ENCODE measurements around the gene DYNC1LI2.

DNA sequence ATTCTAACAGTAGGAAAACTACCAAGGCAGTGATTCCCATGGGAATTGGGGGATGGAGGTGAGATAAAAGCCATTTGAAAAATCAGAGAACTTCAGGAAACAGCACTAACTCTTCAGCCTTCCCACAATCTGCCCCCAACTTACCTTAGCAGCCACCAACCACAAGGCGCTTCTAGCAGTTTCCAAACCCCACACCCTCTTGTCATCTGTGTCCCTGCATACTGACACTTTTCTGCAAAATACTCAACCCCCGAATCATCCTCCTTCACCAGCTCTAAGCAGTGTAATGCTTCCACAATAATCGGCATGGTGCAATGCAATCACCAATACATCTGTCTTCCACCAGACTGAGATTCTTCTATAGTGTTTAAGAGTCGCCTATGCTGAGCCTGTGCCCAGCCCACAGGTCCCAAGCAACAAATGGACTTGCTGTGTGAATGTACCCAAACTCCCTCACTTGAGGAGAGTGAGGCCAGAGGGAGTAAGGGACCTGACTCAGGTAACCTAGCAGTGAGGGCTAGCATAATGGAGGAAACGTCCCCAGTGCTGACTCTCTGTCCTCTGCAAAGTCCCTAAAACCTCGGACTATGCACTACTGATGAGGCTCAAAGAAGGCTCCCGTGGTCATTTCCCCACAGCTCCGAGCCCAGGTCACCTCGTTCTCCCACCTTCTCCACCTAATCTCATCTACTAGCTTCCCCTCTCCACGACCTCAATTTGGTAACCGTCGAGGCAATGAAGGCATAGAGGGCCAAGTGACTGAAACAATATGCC is 943 bp downstream of the DYNC1LI2 start:
- TF ChIP-seq, protein P1, sequence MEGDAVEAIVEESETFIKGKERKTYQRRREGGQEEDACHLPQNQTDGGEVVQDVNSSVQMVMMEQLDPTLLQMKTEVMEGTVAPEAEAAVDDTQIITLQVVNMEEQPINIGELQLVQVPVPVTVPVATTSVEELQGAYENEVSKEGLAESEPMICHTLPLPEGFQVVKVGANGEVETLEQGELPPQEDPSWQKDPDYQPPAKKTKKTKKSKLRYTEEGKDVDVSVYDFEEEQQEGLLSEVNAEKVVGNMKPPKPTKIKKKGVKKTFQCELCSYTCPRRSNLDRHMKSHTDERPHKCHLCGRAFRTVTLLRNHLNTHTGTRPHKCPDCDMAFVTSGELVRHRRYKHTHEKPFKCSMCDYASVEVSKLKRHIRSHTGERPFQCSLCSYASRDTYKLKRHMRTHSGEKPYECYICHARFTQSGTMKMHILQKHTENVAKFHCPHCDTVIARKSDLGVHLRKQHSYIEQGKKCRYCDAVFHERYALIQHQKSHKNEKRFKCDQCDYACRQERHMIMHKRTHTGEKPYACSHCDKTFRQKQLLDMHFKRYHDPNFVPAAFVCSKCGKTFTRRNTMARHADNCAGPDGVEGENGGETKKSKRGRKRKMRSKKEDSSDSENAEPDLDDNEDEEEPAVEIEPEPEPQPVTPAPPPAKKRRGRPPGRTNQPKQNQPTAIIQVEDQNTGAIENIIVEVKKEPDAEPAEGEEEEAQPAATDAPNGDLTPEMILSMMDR (tag by site-specific recombination; IDR thresholded peaks at IDR 0.05) = no peak; the same call in 1 of the 2 replicates
- TF ChIP-seq ZNF707 (tag by site-specific recombination; IDR thresholded peaks at IDR 0.05) = no peak
- no peak for TF ChIP-seq YY1 (tag by site-specific recombination; IDR thresholded peaks at IDR 0.05)
- no peak for TF ChIP-seq KLF10 (tag by site-specific recombination; IDR thresholded peaks at IDR 0.05)
- no peak for TF ChIP-seq ZNF274 (IDR thresholded peaks at IDR 0.05; ENCODE audit: low read length)
- TF ChIP-seq ZNF274 (tag by site-specific recombination; IDR thresholded peaks at IDR 0.05; ENCODE audit: borderline replicate concordance) = no peak
- no peak for TF ChIP-seq MEIS1 (CRISPR knock-in tag; IDR thresholded peaks at IDR 0.05; ENCODE audit: borderline replicate concordance)
- TF ChIP-seq ZNF292 (tag by site-specific recombination; IDR thresholded peaks at IDR 0.05; ENCODE audit: borderline replicate concordance, low read depth) = no peak

Data from HEK293 (cell line).